ENCODE data around the gene COL18A1. TPM values are rescaled to one million over a fixed set of nuclear protein-coding genes. Genes with fewer than 3 reads are reported as not detected.

Gene COL18A1
- total RNA-seq, 1 donor from 2014 or later: 174 TPM

DNA sequence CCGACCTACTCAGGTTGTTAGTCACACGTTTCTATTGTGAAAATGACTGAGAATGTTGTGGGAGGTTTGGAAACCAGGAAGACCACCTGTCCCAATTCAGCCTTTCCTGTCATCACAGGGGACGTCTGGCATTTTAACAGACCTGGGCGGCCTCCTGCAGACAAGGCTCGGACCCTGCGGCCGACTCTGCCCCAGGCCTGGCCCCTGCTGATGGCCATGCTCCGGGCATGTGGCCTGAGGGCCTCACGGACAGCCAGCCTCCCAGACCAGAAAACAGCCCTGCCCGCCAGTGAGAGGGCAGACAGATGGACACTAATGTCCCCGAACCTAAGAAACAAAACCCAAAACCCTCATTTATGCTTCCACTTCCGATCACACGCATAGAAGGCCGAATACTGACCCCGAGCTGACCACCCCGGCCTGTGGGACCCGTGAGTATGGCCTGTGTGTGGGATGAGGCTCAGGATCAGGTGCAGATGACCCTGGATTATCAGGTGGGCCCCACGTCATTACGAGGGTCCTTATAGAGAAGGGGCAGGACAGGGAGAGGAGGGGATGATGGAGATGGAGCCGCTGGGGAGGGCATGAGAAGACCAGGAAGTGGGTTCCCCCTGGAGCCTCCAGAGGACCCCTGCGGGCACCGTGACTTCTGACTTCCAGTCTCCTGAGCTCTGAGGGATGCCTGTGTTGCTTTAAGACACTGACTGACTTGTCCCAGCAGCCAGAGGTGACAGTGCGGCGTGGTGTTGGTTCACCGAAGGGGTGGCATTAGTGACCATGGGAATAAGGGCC is 9.6 kb downstream of the COL18A1 start:
- no peak for DNase-seq

DNA sequence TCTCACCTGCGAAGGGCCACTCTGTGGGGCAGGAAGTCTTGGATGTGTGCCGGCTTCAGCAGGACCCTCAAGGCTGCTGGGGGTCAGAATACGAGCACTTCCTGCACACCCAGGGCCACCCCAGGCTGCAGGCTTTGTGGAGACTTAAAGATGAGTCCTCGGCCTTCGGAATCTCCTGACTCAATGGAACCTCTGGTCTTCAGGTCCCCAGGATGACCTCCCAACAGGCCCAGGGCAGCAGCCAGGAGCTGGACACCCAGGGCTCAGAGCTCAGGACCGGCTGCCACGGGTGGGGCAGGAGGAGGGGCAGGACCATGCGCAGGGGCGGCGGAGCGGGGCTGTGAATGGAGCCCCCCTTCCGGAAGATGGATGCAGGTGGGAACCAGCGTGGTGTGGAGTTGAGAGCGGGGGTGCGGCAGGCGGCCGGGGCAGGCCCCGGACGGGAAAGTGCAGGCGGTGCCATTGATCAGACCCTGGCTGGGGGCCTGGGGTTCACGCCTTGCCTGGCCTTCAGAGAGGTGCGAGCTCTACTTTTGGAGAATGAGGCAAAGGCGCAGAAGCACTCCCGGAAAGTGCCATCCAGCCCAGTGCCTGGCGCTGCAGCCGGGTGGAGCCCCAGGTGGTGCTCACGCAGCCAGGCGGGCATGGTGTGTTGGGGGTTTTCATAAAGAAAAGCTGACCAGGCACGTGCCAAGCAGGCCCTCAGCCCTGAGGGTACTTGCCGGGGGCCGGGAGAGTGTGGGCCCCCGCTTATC is 10.4 kb downstream of the COL18A1 start:
- no peak for DNase-seq

DNA sequence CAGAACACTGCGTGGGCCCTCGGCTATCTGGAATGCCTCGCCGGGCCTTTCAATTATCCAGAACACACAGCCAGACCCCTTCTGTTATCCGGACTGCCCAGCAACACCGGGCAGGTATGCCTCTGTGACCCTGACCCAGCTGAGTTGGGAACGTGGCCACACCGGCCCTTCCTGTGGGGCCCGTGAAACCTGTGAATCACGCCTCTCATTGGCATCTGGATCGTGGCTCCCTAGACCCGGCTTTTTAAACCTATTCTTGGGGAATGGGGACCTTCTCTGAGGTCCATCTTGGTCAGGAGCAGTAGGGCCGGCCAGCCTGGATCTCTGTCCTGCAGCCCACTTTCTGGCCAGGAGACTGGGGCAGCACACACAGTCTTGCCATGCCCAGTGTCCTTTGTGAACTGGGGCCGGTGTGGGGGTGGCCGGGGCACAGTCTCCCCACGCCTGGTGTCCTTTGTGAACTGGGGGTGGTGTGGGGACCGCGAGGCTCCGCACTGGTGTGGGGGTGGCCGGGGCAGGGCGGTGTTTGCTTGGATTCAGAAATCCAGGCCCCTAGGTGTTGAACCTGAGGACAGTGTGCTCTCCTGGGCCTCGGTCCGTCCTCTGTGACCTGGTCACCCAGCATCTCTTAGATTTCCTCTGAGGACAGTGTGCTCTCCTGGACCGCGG is 11.1 kb downstream of the COL18A1 start:
- DNase-seq: no peak

DNA sequence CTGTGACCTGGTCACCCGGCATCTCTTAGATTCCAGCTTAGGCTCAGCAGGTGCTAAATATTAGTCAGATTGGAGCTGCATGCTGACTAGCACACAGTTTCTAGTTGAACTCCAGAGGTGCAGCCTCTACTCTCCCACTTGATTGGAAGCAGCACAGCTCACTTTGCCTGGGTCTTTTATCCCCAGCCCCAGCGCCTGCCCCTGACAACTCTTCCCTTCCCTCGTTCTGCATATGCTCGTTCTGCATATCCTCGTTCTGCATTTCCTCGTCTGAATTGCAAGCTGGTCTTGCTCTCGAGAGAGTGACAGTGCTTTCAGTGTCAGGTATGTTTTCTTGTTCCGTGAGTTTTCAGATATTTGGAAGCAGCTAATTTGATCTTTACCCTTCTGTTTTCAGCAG is 11.7 kb downstream of the COL18A1 start:
- no peak for DNase-seq

DNA sequence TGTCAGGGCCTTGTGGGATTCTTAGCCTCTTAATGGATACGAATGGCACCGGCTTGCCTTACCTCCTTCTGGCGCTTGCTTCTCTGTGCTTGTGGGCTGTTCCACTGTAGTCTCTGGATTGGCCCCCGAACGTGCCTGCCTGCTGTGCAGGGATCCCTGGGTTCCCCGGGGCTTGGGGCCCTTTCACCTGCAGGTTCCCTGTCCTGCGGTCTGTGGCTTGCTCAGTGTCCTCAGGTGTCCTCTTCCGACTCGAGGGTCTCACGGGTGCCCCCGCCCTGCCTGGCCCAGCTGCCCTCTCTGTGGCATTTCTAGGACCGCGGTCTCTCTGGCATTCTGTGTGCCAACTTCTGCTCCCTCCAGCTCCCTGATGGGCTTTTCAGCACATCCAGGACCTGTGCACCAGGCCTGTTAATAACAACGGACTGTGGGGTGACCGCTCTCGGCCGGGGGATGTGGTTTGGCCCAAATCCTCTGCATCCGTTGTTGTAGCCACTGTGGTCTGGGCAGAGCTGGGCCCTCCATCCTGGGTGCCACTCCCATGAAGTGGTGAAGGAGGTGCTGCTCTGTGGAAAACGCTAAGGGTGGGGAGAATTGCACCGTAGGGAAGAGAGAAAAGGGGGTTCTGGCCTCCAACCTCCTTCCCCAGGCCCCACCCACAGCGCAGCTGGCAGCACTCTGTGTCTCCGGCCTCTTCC is 12.4 kb downstream of the COL18A1 start:
- no peak for DNase-seq

DNA sequence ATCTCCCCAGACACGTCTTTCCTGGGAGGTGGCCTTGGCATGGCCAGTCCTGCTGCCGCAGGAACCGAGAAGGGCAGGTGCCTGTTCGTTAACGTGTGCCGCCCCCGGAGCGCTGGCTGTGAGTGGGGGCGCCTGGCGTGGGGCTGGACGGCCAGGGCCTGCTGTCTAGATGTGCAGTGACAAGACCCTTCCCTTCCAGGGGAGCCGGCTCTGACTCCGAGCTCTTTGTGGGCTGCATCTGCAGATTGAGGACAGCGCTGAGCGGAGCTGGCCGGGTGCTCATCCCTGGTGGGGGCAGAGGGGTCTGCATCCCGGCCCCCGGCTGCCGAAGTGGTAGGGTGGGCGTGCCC is 13.0 kb downstream of the COL18A1 start:
- no peak for DNase-seq

DNA sequence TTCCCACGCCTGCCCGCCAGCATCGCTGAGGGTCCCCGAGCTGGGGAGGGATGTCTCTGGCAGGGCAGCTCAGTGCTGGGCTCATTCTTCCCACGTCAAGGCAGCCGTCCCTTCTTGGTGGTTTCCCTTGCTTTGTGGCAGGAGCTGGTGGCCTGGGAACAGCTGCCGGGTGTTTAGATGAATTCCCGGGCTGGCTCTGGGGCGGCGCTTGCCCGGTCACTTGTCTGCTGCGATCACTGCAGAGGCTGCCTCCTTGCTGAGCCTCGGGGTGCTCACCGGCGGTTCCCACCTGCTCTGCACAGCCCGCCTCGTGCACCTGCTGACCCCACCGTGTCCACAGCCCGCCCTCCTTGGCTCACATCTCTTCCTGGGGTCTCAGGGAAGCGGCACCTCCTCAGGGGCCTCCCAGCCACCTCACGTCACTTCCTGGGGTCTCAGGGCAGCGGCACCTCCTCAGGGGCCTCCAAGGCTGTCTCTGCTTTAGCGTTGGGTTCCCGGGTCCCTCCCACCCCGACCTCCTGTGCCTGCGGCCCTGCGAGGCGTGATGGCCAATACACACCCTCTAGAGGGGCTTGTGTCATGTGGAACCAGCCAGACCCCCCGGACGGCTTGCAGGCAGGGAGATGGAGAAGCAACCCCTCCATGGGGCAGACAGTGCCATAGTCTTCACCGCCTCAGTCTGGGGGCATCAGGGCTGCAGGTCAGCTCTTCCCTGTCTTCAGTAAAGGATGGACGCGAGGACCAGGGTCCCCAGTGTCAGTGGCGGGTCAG is 13.5 kb downstream of the COL18A1 start:
- peak; percentile 84 for DNase-seq

DNA sequence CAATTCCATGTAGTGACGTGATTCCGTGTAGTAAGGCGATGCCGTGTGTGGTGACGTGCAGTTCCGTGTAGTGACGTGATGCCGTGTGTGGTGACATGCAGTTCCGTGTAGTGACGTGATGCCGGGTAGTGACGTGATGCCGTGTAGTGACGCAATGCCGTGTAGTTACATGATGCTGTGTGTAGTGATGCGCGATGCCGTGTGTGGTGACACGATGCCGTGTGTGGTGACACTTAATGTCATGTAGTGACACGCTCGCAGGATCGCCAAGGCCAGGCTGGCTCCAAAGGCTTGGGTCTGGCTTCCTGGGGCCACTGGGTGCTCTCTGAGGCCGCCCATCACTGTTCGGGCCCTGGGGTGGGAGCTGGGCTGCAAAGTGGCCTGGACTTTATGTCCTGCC is 14.2 kb downstream of the COL18A1 start:
- DNase-seq: no peak

DNA sequence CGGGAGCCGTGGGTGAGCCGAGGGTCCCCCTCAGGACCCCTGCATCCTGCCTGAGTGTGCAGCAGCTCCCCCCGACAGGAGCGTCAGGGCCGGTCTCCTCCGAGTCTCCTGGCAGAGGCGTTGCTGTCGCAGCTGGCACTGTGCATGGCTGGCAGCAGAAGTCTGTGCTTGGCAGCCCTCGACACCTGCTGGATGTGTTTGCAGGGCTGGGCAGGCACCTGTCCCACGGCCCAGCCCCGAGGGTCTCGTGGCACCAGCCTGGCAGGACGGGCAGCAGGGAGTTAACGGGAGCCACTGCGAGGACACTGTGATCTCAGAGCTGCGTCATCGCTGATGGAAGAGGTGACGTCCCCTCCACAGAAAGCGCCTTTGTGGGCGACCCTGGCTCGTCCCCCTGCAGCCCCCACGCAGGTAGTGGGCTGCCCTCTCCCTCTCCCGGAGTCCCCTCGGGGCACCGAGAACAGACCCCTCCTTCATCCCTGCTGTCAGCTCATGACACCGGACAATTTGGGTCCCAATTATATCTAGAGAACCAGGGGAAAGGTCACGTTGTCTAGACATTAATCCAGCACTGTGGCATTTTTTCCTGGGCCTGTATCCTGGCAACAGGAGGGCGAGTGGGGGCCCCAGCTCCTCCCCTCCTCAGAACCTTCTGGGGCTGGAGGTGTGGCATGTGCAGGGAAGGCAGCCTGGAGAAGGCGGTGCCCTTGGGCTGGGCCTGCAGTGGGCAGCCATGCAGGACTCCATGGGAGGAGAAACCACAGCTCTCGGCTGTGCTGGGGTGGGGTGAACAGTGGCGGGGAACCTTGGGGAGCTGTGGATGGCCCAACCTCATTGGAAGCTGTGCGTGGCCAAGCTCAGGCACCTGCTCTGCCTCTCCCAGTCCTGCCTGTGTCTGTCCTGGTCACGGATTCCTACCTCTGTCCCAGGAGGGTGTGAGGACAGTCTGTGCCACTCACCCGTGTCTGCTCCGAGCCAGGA is 15.4 kb downstream of the COL18A1 start:
- peak; percentile 69 for DNase-seq

DNA sequence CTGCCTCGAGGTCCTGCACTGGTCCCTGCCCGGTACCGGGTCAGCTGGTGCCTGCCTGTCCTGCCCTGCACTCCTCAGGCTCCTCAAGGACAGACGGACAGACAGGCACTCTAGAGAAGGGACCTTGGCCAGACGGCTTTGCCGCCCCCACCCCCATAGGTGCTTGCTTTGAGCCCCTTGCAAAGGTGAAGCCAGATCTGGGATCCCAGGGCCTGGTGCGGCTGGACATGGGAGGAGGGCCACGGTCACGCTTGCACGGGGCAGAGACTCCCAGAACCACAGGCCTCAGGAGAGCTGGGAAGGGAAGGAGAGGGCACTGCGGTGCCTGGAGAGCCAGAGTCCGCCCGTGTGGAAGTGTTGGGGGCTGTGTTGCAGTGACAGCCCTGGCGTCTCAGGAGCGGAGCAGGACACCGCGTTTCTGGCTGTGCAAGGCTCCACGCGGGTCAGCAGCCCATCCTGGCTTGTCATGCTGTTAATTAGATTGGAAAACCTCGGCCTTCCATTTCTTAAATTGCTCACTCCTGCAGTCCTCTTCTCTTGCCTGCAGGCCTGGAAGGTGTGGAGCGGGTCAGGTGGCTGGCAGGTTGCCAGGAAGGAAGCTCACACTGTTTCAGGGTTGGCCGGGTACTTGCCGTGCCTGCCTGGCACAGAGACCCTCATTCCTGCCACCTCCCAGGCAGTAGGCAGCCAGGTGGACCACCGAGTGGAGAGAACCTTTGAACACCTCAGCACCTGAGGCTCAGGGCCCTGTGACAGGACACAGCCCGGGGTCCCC is 16.3 kb downstream of the COL18A1 start:
- no peak for DNase-seq

DNA sequence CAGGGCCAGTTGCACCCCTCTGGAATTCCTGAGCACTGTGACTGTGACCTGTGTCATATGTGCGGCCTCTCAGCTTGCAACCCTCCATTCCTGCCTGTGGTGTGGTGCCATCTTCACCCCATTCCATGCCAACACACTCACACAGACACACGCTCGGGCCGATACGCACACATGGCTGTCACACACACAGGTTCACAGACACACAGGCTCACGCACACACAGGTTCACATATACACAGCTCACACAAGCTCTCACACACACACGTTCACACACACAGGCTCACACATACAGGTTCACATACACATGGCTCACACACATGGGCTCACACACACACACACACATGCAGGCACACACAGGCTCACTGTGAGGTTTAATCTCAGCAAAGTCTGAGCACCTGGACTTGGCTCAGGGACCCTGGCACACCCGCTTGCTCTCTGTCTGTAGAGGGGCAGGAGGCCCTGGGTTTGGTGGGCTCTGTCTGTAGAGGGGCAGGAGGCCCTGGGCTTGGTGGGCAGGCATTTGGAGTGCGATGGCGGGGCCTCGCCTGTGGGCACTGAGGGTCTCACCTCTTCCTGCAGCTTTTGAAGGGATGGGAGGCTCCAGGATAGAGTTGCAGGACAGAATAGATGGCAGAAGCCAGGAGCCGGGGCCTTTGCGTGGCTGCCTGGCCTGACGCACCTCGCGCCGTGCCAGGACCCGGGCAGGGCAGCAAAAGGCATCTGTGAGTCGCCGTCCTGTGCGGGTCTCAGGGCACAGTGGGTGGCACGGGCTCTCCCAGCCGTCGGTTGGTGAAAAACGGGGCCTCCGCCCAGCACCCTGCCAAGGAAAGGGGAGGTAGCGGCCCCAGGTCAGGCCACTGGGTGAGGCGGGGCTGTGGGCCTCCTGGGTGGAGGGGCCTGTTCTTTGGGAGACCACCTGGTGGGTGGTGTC is 17.1 kb downstream of the COL18A1 start:
- no peak for DNase-seq

DNA sequence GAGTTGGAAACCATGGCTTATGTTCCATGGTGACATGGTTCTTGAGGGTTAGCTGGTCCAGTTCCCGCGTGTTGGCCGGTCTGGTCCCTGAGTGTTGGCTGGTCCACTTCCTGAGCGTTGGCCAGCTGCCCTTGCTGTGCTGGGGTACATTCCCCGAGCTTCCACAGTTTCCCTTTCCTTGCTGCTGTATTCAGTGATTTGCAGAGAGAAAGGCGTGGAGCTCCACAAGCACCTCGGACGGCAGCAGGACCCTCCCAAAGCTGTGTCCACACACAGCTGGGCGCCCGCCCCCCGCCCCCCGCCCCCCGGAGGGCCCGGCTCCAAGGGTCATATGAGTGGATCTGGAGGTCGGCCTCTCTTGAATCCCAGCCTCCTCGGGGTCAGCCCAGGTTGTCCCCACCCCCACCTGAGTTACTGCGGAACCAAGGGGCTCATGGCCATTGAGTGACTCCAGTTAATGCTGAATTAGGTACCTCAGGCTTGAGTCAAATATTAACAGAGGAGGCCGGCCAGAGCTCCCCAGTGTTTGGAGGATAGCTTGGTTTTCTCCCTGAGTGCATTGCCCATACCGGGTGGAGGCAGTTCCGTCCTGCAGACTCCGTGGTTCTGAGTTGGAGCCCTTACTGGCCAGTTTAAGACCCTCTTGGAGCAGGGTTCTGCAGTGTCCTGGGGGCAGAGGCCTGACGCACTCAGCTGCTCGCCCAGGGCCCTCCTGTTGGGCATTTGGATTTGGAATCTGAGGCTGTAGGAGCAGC is 18.4 kb downstream of the COL18A1 start:
- no peak for DNase-seq

DNA sequence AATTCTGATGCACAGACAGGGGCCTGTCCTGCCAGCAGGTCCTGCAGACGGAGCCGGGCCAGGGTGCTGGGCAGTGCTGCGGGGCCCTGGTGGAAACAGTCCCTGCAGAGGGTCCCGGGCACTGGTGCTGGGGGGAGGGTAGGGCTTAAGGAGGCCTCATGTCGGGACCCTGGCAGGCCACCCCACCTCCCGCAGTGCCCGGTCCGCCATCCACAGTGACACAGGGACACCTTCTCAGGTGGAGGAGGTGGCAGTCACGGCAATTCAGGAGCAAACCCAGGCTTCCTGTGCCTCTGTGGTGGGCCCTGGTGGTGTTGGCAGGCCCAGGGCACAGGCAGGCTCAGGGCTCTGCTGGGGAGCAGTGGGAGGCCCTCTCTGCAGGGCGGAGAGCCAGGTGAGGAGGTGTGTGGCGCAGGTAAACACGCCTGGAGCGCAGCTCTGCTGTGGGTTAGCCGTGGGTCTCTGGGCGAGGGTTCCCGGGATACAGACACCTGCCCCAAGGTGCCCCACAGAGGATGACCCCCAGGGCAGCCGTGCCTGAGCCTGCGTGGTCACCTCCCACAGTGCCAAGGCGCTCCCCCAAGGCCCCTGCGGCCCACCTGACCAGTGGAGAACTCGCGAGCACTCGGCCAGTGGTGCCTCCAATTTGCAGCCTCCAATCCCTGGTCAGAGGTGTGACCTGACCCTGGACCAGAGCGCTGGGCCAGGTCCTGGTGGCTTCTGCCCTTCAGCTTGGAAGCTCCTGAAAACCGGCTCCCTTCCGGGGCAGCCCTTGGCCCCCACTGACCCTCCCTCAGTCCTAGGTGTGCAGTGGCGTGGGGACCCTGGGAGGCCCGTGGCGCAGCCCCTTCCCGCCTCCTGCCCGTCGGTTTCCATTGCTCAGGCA is 19.2 kb downstream of the COL18A1 start:
- no peak for DNase-seq

DNA sequence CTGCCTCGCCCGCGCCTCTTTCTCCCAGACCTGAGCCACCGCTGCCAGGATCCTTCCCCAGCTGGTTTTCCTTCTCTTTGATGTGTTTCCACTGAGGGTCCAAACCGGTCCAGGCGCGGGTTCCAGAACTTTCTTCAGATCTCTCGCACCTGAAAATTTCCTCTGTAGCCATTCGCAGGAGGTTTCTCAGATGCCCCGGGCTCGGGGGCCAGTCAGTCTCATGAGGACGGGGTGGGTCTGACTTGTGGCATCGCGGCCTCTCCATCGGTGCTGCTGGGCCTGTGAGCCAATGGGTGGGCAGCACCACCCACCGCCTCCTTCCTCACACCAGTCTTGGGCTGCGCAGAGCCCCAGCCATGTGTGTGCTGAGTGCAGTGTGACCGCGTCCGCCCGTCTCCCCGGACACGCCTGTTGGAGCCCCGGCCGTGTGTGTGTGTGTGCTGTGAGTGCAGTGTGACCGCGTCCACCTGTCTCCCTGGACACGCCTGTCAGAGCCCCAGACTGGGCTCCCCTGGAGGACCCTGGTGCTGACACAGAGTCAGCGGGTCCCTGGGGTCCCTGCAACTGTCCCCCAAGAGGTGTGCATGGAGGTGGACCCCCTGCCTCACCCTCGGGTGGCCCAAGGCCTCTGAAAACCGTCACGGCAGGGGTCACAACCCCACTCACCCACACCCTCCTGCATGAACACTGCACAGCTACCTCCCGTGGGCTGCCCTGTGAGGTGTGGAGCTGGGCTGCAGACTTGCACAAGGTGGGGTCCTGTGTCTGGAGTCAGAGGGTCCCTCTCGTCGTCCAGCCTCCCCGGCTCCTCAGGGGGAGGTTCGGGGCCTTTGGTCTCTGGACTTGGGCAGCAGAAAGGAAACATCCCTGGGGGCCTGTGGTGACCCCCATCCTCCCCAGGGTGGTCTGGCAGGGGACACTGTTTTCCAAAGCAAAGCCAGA is 20.2 kb downstream of the COL18A1 start:
- peak; percentile 68 for DNase-seq
